DLD1 (cell line): ENCODE data around the gene RPL39L.
"Not testable (repeated sequence)": the region's sequence is repeated elsewhere in the genome, so short reads cannot be mapped to it uniquely, and the experiment has no call there.

Experiments used
- in situ Hi-C: cut with HindIII; loops from 2 replicates; pipeline ENCODE4 v1.10.0; 2017; ENCODE audit warnings: low sequenced_read_pairs

Gene RPL39L

GRCh38 chr3:187139895-187140253 lies 578 bp upstream of the RPL39L start:
- in situ Hi-C loops = no loop called here

GRCh38 chr3:187136936-187137335 lies 2.4 kb downstream of the RPL39L start:
- in situ Hi-C loops = no loop called here

GRCh38 chr3:187136337-187136736 lies 3.0 kb downstream of the RPL39L start:
- in situ Hi-C loops = no loop called here

- in situ Hi-C loops = not testable (repeated sequence)
These were observed 4.1 kb downstream of the RPL39L start for GRCh38 chr3:187135172-187135690.

- in situ Hi-C loops = not testable (repeated sequence)
These were observed 6.1 kb downstream of the RPL39L start for GRCh38 chr3:187133181-187133580.

- in situ Hi-C loops = no loop called here
These were observed 6.6 kb downstream of the RPL39L start for GRCh38 chr3:187132666-187133065.

GRCh38 chr3:187131981-187132380 lies 7.3 kb downstream of the RPL39L start:
- in situ Hi-C loops = no loop called here

GRCh38 chr3:187130346-187131066 lies 8.8 kb downstream of the RPL39L start:
- in situ Hi-C loops = no loop called here

- in situ Hi-C loops = no loop called here
These were observed 13.8 kb downstream of the RPL39L start for GRCh38 chr3:187125319-187126031.

- in situ Hi-C loops = no loop called here
These were observed 17.0 kb downstream of the RPL39L start for GRCh38 chr3:187122261-187122660.

GRCh38 chr3:187120326-187120725 lies 19.0 kb downstream of the RPL39L start:
- in situ Hi-C loops = no loop called here

GRCh38 chr3:187114511-187114910 lies 24.8 kb downstream of the RPL39L start:
- in situ Hi-C loops = no loop called here

GRCh38 chr3:187112934-187113793 lies 26.1 kb downstream of the RPL39L start:
- in situ Hi-C loops = no loop called here

- in situ Hi-C loops = no loop called here
These were observed 29.1 kb downstream of the RPL39L start for GRCh38 chr3:187110156-187110555.

- in situ Hi-C loops = no loop called here
These were observed 31.3 kb downstream of the RPL39L start for GRCh38 chr3:187107989-187108388.

GRCh38 chr3:187105700-187106099 lies 33.6 kb downstream of the RPL39L start:
- in situ Hi-C loops = no loop called here

GRCh38 chr3:187104933-187105332 lies 34.4 kb downstream of the RPL39L start:
- in situ Hi-C loops = no loop called here

GRCh38 chr3:187104342-187104741 lies 35.0 kb downstream of the RPL39L start:
- in situ Hi-C loops = no loop called here

GRCh38 chr3:187103251-187103650 lies 36.0 kb downstream of the RPL39L start:
- in situ Hi-C loops = no loop called here

- in situ Hi-C loops = no loop called here
These were observed 37.1 kb downstream of the RPL39L start for GRCh38 chr3:187102073-187102634.
